Kidney glomerular epithelial cell (primary cell): ENCODE measurements around the gene GHR.
A peak's percentile ranks its signal among the peaks of the same experiment; 100 is the strongest.

Experiments
- DNase-seq: peaks from one replicate; lab custom pipeline; 2025; lab: John Stamatoyannopoulos, UW

GHR gene

GRCh38 chr5:42516282-42517042 is 93.2 kb downstream of the GHR start:
- DNase-seq, result no peak

- no peak for DNase-seq
These were observed 93.9 kb downstream of the GHR start for GRCh38 chr5:42517164-42517563.

GRCh38 chr5:42518595-42519221 is 95.5 kb downstream of the GHR start:
- DNase-seq, result no peak

- no peak for DNase-seq
These were observed 97.0 kb downstream of the GHR start for GRCh38 chr5:42520203-42520602.

- DNase-seq, result no peak
These were observed 97.7 kb downstream of the GHR start for GRCh38 chr5:42520957-42521356.

- no peak for DNase-seq
These were observed 98.2 kb downstream of the GHR start for GRCh38 chr5:42521406-42521805.

GRCh38 chr5:42522783-42523182 is 99.5 kb downstream of the GHR start:
- DNase-seq, result no peak

GRCh38 chr5:42526179-42526578 is 102.9 kb downstream of the GHR start:
- no peak for DNase-seq

GRCh38 chr5:42531611-42532010 is 108.4 kb downstream of the GHR start:
- no peak for DNase-seq

GRCh38 chr5:42542106-42542505 is 118.9 kb downstream of the GHR start:
- no peak for DNase-seq

- no peak for DNase-seq
These were observed 120.5 kb downstream of the GHR start for GRCh38 chr5:42543774-42544173.

- DNase-seq, result no peak
These were observed 121.8 kb downstream of the GHR start for GRCh38 chr5:42545038-42545437.

GRCh38 chr5:42547141-42547540 is 123.9 kb downstream of the GHR start:
- DNase-seq, result peak; percentile 19

GRCh38 chr5:42547894-42548293 is 124.7 kb downstream of the GHR start:
- DNase-seq, result no peak

GRCh38 chr5:42552597-42552996 is 129.4 kb downstream of the GHR start:
- no peak for DNase-seq

GRCh38 chr5:42553461-42553860 is 130.2 kb downstream of the GHR start:
- DNase-seq, result no peak

GRCh38 chr5:42555010-42555409 is 131.8 kb downstream of the GHR start:
- DNase-seq, result no peak

- no peak for DNase-seq
These were observed 132.6 kb downstream of the GHR start for GRCh38 chr5:42555797-42556196.

GRCh38 chr5:42557689-42558088 is 134.4 kb downstream of the GHR start:
- DNase-seq, result no peak

- DNase-seq, result no peak
These were observed 138.4 kb downstream of the GHR start for GRCh38 chr5:42561656-42562055.

GRCh38 chr5:42564689-42565356 is 141.6 kb downstream of the GHR start:
- DNase-seq, result no peak

- DNase-seq, result no peak
These were observed 143.5 kb downstream of the GHR start for GRCh38 chr5:42566652-42567295.

- DNase-seq, result no peak
These were observed 146.1 kb downstream of the GHR start for GRCh38 chr5:42569325-42569724.
